Testis (tissue), 3 donors: ENCODE measurements around the gene SULT2B1. TPM values are rescaled to one million over a fixed set of nuclear protein-coding genes. Genes with fewer than 3 reads are reported as not detected.

Source experiments
- DNase-seq: peaks from one replicate; pipeline ENCODE4 v3.0.0-alpha.2; 2019
- H3K27ac ChIP-seq, 2 donors: fragments of 200-600 bp; sonication (generic); one replicate each; pipeline ENCODE4 v1.5.1; 2019
- H3K27me3 ChIP-seq: fragments of 200-600 bp; sonication (generic); one replicate; pipeline ENCODE4 v1.5.1; 2019
- H3K36me3 ChIP-seq: fragments of 200-600 bp; sonication (generic); one replicate; pipeline ENCODE4 v1.5.1; 2017; ENCODE audit warnings: low read depth; ENCODE audit errors: missing control alignments
- H3K4me1 ChIP-seq: fragments of 200-600 bp; sonication (generic); one replicate; pipeline ENCODE4 v1.5.1; 2019
- H3K4me3 ChIP-seq, 2 donors: fragments of 200-600 bp; sonication (generic); one replicate each; pipeline ENCODE4 v1.5.1; 2017 to 2019
- H3K9me3 ChIP-seq: fragments of 200-600 bp; sonication (generic); one replicate; pipeline ENCODE4 v1.5.1; 2017
- POLR2A ChIP-seq: fragments of 450-650 bp; IDR thresholded peaks from one replicate; pipeline ENCODE4 v1.6.1; 2017; ENCODE audit warnings: antibody characterized with exemption, mild to moderate bottlenecking, moderate library complexity
- WGBS, 2 donors: methylation state at CpG; one replicate each; pipeline ENCODE4 v1.1.5; 2018; 5-methylcytosine and 5-hydroxymethylcytosine counted together
- intact Hi-C: fragments of 100-400 bp; cut with DNase I; formaldehyde crosslinking; loops from one replicate; pipeline ENCODE4 v1.15.1; 2023; ENCODE audit warnings: low total_unique reads
- polyA plus RNA-seq: library from polyadenylated mRNA; stranded (reverse); fragments of 350-450 nt; fragmentation: Illumina TruSeq; extraction: RNeasy Lipid Tissue Mini Kit (QIAGEN cat#74804); gene quantifications from one replicate; pipeline ENCODE4 v1.2.3, GENCODE V29; 2014; ENCODE audit warnings: low read depth, low replicate concordance; ENCODE audit not compliant: insufficient read depth
- total RNA-seq, 2 donors: library from RNA; depleted of rRNA; stranded (reverse); fragments of >200 nt; gene quantifications; one replicate each; pipeline ENCODE4 v1.2.3, GENCODE V29; 2016
- TF ChIP-seq, protein P1 (sequence below), 3 experiments: fragments of 450-650 bp in 2 of 3; fragments of 200-600 bp in 1 of 3; sonication (generic) in 1 of 3; IDR thresholded peaks; one replicate each; pipeline ENCODE4 v1.5.1; 2016 to 2019; ENCODE audit warnings: antibody characterized with exemption in 3 of 3, mild to moderate bottlenecking in 2 of 3, moderate library complexity in 1 of 3

SULT2B1 gene
- total and polyA plus RNA-seq, 3 donors from 2014 or later, result 1.0 to 1.4 (median 1.1) TPM

DNA sequence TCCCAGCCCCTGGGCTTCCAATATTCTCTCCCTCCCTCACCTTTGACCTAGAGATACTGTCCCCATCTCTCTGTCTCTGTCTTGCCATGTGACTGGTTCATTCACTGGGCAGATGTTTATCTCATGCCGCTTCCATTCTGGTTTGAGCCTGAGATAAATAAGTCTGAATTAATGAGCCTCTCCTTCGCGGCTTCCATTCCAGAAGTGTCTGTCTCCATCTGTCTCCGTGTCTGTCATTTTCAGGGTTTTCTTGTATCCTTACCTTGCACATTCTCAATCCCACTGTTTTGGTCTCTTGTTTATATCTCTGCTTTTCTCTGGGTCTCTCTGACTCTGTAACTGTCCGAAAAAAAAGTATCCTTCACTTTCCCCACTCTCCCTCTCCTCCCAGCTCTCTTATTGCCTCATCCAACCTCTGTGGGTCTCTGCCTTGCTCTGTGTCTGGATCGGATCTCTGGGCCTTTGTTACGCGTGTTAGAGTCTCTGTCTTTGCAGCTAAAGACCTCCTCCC lies 71.6 kb downstream of the SULT2B1 start:
- WGBS, 2 donors, result 11 to 18% methylated on average over 8 of the region's 8 CpGs
- intact Hi-C loops, result no loop called here
- Histone ChIP-seq H3K27me3 (no peaks in the 10 kb centered on the region), H3K36me3 (no peaks in the 10 kb centered on the region), H3K27ac (peak overlapping the region; percentile 46 to 91), H3K9me3 (no peaks in the 10 kb centered on the region), H3K4me3 (peak overlapping the region; percentile 45 to 61), H3K4me1 (peaks cover 23% of the 10 kb centered on the region)
- TF ChIP-seq POLR2A, result no peak
- TF ChIP-seq, protein P1, sequence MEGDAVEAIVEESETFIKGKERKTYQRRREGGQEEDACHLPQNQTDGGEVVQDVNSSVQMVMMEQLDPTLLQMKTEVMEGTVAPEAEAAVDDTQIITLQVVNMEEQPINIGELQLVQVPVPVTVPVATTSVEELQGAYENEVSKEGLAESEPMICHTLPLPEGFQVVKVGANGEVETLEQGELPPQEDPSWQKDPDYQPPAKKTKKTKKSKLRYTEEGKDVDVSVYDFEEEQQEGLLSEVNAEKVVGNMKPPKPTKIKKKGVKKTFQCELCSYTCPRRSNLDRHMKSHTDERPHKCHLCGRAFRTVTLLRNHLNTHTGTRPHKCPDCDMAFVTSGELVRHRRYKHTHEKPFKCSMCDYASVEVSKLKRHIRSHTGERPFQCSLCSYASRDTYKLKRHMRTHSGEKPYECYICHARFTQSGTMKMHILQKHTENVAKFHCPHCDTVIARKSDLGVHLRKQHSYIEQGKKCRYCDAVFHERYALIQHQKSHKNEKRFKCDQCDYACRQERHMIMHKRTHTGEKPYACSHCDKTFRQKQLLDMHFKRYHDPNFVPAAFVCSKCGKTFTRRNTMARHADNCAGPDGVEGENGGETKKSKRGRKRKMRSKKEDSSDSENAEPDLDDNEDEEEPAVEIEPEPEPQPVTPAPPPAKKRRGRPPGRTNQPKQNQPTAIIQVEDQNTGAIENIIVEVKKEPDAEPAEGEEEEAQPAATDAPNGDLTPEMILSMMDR (IDR thresholded peaks at IDR 0.05), result no peak
- DNase-seq, result no peak

DNA sequence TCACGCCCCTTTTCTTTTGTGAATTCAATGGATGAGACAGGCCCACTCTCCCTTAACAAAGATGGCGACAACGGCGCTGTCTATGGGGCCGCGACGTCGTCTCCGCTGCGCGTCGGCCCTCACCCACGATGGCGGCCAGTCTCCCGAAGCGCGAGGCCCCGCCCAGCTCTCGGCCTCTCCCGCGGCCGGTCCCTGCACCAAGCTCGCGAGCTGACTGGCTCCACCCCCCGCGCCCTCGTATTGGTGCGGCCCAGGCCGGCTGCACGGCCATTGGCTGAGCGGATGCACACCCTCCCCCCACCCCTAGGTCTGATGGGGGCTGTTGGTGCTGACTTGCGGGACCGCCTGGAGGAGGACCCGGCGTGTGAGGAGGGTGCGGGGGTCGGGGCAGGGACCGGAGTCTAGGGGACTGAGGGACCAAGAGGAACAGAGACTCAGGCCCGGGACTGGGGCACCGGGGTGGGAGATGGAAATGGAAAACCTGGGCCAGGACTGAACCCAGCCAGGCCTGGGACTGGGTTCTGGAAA lies 72.2 kb downstream of the SULT2B1 start:
- Histone ChIP-seq H3K9me3 (no peaks in the 10 kb centered on the region), H3K4me1 (peaks cover 23% of the 10 kb centered on the region), H3K27ac (peak overlapping the region; percentile 46 to 91), H3K36me3 (no peaks in the 10 kb centered on the region), H3K4me3 (peak overlapping the region; percentile 45 to 61), H3K27me3 (no peaks in the 10 kb centered on the region)
- intact Hi-C loops, result no loop called here
- WGBS, 2 donors, result 1 to 3% methylated on average over 10 to 40 of the region's 40 CpGs
- peak; percentile 99 for DNase-seq
- TF ChIP-seq, protein P1 (IDR thresholded peaks at IDR 0.05), result peak in 2 of 3 experiments; percentile 15 to 27
- TF ChIP-seq POLR2A, result no peak

DNA sequence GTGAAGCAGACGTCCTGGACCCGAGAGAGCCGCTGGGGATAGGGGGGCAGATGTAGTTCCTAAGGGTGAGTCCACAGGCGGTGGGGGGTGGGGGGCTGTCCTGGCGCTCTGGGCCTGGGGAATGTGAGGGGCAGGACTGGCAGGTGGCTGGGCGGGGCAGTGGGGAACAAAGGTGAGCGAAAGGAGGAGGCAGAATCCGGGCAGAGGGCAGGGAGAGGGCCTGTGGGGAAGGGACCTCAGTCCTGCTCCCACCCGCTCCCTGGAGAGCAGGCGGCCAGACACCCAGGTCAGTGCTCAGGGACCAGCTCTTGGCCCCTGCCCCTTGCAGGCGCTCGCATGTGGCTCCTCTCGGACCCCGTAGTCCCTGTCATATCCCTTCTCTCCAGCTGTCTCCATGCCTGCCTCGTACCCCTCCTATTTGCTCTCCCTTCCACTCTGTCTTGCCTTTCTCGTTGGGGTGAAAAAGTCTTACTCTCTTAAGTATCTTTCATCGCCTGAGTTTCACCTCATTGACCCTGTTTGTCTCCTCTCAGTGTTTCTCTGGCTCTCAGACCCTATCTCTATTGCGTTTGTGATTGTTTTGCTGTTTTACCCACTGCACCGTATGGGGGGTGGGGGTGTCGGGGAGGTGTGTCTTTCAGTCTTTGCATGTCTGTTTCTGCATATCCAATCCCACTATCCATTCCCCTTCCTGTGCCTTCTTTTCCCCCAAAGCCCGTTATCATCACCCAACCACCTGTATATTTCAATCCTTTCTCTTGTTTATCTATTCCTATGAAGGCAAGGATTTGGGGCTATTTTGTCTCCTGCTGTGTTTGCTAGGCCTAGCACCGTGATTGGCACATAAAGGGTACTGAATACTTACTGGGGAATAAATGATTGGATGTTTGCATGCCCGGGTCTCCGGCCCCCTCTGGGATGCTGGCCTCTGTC lies 73.1 kb downstream of the SULT2B1 start:
- H3K27ac ChIP-seq, result peak overlapping the region; percentile 46 to 91
- no peak for DNase-seq
- H3K9me3 ChIP-seq, result no peaks in the 10 kb centered on the region
- WGBS, 2 donors, result 41 to 50% methylated on average over 24 of the region's 24 CpGs
- no peaks in the 10 kb centered on the region for H3K27me3 ChIP-seq
- H3K36me3 ChIP-seq, result no peaks in the 10 kb centered on the region
- peaks cover 21% of the 10 kb centered on the region for H3K4me1 ChIP-seq
- peak overlapping the region; percentile 45 to 61 for H3K4me3 ChIP-seq
- TF ChIP-seq, protein P1 (IDR thresholded peaks at IDR 0.05), result no peak
- TF ChIP-seq POLR2A, result no peak
- intact Hi-C loops, result no loop called here

DNA sequence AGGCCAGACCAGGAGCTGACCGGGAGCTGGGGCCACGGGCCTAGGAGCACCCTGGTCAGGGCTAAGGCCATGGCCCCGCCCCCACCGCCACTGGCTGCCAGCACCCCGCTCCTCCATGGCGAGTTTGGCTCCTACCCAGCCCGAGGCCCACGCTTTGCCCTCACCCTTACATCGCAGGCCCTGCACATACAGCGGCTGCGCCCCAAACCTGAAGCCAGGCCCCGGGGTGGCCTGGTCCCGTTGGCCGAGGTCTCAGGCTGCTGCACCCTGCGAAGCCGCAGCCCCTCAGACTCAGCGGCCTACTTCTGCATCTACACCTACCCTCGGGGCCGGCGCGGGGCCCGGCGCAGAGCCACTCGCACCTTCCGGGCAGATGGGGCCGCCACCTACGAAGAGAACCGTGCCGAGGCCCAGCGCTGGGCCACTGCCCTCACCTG lies 73.9 kb downstream of the SULT2B1 start:
- Histone ChIP-seq H3K27ac (no peak overlapping the region), H3K4me1 (peaks cover 28% of the 10 kb centered on the region), H3K4me3 (no peak overlapping the region), H3K36me3 (no peaks in the 10 kb centered on the region), H3K9me3 (no peaks in the 10 kb centered on the region), H3K27me3 (no peaks in the 10 kb centered on the region)
- intact Hi-C loops, result no loop called here
- TF ChIP-seq, protein P1 (IDR thresholded peaks at IDR 0.05), result no peak
- no peak for TF ChIP-seq POLR2A
- DNase-seq, result no peak
- WGBS, 2 donors, result 87 to 93% methylated on average over 4 to 30 of the region's 30 CpGs
